ENCODE results near the gene EN1. TPM values are rescaled to one million over a fixed set of nuclear protein-coding genes. Genes with fewer than 3 reads are reported as not detected.

EN1 gene
- total RNA-seq, 1 experiment from 2014 or later, result 0.27 TPM

DNA sequence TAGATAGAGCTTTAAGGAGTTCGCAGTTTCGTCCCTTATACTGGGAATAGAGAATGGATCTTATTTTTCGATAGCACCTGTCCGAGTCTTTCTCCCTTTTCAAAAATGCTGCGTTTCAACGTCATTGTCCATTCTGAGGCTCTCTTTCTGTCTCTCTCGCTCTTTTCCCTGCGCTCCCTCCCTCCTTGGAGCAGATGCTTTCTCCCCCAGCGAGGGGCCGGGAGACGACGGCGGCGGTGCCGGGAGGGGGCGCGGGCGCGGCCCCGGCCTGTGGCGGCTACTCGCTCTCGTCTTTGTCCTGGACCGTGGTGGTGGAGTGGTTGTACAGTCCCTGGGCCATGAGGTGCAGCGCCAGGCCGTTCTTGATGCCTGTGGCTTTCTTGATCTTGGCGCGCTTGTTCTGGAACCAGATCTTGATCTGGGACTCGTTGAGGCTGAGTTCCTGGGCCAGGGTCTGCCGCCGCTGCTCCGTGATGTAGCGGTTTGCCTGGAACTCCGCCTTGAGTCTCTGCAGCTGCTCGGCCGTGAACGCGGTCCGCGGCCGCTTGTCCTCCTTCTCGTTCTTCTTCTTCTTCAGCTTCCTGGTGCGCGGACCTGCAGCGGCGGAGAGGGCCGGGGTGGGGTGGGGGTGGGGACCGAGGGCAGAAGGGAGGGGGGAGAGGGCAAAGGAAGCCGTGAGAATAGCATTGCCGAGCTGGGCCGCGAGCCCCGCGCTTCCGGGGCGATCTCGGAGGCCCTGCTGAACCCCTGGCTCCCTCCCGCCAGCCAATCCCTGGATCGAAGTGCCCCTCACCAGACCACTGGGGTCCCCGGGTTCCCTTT lies 4.6 kb downstream of the EN1 start:
- no peak for DNase-seq (ENCODE audit: low read depth)

DNA sequence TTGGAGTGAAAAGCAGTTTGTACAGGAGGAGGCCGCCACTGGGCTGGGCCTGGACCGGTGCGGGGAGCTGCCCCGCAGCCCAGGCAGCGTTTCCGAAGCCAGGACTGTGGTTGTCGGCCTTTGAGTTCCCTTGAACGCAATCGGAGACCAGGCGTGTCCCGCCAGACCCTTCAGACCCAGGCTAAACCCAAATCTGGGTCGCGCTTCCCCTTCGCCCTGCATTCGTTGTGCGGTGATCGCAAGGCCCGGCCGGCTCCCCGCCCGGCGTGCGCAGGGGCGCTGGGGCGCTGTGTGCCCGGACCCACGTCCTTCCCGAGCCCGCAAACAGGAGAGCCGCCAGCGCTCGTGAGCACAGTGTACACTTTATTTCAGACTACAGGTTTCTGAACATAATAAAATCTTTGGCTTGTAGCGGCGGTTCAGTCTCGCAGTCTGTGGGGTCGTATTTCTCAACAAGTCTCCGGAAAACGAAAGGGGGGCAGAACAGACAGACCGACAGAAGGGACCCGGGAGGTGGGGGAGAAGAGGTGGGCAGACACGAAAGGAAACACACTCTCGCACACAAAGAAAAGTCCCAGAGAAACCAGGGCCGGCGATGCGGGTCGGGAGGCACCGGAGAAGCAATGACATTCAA lies 5.5 kb downstream of the EN1 start:
- no peak for DNase-seq (ENCODE audit: low read depth)

DNA sequence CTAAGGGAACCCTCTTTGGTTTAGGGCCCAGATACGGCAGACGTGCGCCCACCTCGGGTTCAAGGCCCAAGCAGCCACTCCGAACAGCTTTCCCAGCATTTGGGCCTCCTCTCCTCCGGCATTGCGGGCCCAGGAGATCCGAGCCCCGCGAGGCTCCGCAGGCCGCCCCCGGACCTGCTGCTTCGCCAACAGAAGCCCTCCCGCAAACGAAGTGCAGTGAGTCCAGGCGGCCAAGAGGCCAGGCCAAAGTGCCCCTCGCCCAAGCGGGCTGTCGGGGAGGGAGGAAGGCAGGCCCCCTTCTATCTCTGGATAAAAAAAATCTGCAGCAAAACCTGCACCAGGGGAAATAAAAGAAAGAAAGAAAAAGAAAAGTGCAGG lies 6.0 kb downstream of the EN1 start:
- no peak for DNase-seq (ENCODE audit: low read depth)

DNA sequence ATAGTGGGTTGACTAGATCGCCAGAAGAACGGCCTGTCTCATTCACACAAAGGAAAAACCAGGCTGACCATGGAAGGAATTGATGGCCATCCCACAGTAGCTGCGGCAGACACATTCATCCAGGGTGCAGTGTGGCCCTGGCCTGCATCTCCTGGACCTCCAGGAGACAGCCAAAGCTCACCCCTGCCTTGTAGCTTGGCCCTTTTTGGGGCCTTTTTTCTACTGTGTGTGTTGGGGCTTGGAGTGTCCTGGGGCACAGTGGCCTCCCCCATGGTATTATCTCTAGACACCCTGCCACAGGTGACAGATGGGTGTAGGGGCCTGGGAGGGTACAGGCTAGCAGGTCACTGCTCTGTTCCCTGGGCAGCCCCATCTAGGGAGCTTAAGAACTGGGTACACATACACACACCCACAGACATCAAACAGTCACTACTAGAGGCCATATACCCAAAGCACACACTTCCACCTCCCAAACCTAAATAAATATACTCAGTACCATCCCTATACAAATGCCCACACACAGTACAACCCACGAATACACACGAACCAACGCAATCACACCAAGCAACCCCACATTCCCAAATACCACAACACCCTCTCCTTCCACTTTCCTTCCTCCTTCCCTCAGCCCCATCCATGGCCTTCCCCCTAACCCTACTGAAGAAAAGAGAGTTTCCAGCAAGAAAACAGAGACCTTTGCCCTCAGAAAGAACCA lies 8.6 kb downstream of the EN1 start:
- no peak for DNase-seq (ENCODE audit: low read depth)

DNA sequence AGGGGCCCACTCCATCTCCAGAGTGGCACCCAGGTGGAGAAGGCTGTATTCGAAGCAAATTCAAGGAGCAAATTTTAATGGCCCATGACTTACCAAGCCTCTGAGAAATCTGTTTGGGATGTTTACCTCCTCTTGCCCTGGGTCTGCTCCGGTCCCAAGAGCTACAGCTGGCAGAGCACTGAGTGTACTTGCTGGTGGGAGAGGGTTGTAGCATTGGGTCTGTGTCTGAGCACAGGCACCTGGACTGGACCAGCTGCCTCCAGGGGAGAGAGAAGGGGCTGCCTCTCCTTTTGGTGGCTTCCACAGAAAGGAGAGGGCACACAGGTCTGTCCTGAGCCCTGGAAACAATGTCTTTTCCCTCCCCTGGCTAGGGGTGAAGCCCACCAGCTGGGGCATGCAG lies 9.8 kb downstream of the EN1 start:
- no peak for DNase-seq (ENCODE audit: low read depth)

DNA sequence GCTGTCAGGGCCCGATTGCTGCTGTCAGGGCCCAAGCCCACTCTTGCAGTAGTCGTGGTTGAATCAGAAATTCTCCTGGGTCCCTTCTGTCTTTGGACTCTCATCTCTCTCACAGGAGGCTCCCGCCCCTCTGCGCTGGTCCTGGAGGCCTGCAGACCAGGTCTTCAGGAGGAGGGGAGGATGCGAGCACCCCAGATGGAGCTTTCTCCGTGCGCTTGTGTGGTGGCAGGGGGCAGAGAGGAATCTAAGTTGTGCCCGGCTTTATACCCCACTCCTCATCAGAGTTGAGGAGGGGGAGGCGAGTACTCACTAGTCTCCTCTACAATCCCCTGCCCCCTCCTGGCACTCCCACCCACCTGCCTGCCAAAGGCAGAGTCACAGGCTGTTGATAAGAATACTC lies 10.4 kb downstream of the EN1 start:
- DNase-seq (ENCODE audit: low read depth), result no peak

DNA sequence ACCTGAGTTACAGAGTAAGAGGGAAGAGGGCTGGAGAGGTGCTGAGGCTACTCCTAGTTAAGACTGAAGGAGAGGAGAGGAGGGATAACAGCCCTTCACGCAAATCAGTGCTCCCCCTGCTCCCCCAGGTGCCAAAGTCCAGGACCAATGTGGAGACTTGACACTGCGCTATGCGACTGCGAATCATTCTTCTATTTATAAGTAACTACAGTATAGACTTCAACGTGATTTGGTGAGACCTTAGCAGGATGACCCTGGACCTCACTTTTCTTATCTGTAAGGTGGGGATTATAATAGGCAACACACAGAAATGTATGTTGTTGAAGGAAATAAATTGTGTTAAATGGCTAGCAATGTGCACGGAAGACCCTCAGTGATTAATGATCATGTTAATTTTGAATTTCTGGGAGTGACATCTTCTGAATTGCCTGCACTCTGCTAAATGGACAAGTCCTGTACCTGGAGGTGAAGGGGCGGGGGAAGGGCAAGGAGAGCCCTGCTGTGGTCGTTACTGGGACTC lies 11.0 kb downstream of the EN1 start:
- no peak for DNase-seq (ENCODE audit: low read depth)

DNA sequence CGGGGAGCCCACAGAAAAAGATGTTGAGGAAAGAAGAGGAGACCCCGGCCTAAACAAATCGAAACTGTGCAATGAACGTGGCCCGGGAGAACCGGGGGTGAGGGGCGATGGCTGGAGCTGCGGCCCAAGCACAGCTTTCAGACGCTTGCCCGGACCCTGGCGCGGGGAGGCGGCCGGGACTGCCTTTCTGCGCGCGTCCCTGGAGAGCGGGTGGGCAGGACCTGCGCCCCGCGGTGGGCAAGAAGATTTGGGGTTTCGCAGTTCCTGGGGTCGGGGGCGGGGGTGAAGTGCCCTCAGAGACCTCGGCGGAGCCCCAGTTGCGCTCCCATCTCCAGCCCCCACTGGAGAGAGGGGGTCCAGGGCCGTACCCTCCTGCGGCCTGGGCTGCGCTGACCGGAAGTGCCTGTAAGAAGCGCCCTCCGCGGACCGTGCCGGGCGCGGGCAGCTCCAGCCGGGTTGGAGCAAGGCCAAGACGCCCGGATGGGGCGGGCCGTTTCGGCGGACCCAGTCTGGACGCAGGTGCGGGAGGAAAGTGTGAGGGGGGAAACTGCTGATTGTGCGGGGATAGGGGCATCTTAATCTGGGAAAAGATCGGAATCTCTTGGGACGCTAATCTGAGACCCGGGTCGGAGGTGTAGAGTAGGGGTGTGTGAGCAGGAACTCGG lies 11.6 kb downstream of the EN1 start:
- DNase-seq (ENCODE audit: low read depth), result peak; percentile 27

DNA sequence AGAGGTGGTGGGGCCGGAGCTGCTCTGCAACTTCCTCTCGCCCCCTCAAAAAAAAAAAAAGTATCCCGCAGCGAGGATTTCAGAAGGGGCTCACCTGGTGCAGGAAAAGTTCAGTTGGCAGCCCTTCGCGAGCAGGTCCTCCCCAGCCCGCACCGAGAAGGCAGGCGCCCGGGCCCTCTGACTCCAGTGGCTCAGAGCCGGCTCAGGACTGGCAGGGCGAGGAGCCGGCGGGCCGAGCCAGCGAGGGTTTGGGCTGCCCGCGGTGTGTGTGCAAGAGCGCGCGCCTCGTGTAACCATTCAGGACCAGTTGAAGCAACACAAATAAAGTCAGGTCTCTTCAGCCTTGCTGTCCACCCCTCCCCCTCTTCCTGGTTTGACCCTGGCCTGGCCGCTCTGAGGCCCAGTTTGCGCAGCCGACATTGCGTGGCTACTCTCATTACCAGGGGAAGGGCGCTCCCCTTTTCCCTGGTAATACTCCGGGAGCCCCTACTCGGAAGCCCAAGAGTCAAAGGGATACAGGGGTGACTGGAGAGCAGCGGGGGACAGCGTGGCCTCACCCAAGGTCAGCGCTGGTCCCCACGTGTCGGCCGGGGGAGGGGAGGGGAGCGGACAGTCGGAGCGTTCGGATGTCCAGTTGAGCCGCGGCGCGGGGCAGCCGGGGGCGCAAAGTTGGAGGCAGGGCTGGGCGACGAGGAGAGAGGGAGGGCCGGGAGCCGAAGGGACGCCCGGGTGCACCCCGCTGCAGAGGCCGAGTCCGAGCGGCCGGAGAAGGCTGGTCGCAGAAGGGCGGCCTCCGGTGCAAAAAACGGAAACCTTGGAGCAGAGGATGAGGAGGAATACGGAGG lies 12.3 kb downstream of the EN1 start:
- no peak for DNase-seq (ENCODE audit: low read depth)

DNA sequence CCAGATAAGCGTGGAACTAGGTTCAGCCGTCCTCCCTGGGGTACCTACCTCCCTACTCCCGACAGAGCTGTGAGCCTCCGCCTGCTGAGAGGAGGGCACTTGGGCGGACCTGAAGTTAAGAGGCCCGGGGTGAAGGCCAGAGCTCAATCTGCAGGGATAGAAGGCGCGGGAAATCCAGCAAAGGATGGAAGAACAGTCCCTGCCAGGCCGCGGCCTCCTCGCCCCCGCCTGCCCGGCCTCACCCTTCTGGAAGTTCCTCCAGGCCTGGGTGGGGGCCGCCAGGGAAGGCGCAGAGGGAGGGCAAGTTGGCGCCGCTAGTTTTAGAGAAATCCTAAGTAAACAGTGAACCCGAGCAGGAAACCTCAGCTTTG lies 13.0 kb downstream of the EN1 start:
- DNase-seq (ENCODE audit: low read depth), result no peak

DNA sequence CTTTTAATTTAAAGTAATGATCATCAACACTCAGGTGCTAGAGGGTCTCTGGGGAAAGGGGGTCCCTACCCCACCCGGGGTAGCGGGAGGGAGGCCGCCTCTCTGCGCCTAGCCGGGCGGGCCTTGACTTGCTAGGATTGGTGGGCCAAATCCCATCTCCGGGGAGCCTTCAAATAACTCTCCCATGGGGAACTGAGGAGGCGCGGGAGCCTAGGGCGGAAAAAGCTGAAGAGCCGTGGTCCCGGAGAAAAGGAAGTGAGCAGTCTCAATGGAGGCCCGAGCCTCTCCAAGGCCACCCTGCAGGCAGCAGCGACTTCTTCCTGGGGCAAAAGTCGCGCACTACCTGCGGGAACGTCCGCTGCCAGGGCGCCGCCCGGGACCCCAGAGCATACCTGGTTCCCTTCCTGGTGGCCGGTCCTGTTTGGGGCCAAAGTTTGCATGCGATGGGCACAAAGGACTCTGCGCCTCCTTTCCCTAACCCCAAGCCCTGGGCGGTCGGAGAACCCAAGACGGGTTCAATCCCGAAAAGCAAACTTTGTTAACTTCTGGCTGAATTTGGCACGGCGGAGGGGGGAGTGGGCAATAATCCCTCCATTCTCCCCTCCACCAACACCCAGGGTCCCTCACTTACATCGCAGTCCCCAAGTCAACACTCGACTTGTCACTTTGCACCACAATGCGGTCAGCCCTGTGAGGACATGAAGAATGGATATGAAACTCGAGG lies 13.6 kb downstream of the EN1 start:
- DNase-seq (ENCODE audit: low read depth), result no peak

DNA sequence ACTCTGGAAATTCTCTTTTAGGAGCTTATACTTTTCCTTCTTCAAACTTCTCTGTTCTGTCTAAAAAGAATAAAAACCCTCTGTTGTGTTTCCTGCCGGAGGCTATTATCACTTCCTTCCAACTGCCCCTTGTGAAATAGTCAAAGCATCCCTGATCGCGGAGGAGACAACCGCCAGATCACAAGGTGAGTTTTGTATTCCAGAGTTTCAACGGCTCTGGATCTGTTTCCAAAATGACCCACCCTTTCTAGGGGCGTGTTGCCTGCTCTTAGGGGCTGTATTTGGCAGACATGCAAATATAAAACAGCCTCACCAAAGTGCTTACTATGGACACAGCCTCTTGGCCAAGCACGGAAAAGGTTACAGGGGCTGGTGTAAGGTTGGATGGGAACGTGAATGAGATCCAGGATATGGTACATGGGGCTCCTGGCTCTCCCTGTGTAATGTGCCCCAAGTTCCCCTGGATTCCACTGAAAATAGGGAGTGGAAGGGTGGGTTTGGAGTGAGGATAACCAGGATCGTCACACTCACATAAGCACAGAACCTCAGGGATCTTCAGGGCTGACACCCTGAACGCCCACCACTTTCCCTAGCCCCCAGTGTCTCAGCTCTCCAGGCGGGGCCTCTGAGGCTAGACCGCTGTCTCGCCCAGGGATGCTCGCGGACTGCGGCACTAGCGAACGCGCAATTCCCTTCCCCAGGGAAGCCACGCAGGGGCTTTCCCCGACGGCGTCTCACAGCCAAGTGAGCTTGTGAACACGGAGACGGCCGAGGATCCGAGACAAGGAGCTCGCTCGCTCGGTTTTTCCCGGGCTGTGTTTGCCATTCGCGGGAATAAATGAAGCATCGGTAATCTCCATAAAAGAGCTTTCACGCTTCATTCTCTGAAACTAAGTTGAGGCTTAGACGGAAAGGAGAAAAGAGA lies 14.4 kb downstream of the EN1 start:
- DNase-seq (ENCODE audit: low read depth), result no peak

DNA sequence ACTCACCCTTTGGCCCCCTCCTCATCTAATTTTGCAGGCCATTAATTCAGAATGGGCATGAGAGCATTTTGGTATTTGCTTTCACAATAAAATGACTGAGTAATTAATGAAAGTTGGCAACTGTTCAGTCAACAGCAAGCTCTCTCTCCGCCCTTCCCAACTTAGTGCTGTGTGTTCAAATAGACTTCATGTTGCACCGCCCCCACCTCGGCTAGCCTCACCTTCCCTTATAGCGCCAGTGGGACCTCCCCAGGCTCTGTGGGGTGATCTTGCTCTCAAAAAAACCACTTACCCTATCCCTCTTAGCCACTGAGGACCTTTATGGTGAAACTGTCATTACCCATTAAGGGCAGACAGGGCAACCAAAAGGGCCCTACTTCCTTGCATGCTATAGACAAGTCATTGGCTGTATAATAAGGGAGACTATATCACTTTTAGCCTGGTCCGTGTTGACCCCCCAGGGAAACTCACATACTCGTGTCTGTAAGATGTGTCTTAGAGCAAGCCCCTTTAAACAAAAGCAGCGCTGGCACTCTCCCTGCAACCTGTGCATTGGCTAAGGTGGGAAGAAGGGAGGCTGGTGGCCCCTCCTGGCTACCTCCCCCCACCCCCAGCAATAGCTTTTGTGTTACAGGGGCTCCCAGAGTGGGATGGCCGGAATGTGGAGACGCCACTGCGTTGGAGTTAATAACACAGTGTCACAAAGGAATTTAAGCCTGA lies 15.2 kb downstream of the EN1 start:
- DNase-seq (ENCODE audit: low read depth), result no peak

DNA sequence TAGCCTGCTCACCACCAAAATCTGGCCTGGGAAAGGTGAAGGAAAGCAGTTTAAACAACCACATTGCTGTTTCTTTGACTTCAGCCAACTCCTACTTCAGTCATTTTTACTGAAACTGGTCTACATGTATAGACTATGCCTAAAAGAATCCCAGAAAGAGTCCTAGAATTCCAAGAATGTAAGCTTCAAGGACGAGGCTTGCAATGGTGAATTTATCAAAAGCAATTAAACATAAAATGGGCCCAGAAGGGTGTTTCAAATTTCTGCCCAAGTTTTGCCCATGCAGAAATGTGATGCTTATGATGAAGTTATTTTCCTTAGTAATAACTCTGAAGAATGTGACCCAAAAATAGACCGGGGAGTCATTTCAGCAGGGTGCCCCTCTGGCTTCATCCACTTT lies 16.6 kb downstream of the EN1 start:
- no peak for DNase-seq (ENCODE audit: low read depth)

DNA sequence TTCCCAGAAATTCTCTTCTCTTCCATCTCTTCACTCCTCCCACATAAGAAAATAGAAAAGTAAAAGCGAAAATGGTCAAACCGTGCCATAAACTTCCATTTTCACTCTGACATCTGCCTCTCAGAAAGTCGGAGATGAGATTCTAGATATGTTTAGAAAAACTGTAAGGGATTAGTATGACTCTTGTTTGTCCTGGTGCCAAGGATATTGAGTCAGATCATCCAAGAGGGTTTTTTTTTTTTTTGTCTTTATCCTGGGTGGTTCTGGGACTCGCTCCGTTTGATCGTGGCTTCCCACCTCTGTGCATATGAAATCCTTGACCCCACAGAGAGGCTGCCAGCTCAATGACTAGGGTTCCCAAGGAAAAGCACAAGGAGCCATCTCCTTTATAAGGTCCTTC lies 17.3 kb downstream of the EN1 start:
- peak; percentile 45 for DNase-seq (ENCODE audit: low read depth)

DNA sequence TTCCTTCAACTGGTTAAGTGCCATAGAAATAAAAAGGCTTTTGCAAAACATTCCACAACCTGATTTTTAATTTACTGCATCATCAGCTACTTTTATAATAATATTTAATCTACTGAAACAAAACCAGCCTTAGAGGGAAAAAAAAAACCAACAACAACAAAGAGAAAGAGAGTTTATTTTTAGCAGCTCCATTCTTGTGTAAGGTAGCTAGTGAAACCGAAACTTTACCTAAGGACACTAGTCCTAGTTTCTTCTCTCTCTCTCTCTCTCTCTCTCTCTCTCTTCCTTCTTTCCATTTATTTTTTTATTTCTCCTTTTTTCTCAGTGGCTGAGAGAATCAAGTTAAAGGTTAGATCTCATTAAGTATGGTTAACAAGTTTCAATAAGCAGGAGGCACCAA lies 21.4 kb downstream of the EN1 start:
- DNase-seq (ENCODE audit: low read depth), result no peak

DNA sequence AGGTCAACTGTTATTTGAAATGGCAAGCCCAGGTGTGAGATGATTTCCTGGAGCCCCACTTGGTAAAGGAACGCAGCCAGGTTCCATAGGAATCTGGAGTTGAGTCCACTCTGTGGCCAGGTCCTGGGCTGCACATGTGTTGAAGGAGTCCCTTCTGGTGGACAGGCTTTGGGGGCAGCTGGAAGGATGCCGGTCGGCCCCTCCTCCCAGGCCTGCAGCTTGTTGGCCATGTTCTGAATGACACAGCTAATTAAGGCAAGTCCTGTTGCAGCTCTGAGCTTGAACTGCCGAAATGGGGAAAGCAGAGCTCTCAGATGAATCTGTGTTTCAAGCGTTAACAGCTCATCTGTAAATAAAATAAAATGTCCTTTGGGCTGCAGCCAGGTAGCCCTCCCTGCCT lies 23.8 kb downstream of the EN1 start:
- DNase-seq (ENCODE audit: low read depth), result no peak

DNA sequence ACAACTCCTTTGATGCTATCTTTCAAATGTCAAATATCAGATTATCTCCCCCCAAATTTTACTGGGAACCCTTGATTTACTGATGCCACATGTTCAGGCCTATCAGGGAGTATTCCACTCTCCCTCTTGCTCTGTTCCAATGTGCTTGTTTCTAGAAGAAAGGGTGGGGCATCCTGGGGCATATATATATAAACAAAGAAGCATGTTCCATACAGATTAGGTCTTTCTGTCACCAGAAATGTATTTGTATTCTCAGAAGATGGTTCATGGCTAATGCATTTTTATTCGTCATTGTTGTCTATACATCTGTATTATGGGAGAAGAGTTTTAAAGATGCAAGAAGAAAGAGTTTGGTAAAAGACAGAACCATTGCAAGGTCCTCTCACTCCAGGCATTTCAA lies 24.9 kb downstream of the EN1 start:
- no peak for DNase-seq (ENCODE audit: low read depth)

DNA sequence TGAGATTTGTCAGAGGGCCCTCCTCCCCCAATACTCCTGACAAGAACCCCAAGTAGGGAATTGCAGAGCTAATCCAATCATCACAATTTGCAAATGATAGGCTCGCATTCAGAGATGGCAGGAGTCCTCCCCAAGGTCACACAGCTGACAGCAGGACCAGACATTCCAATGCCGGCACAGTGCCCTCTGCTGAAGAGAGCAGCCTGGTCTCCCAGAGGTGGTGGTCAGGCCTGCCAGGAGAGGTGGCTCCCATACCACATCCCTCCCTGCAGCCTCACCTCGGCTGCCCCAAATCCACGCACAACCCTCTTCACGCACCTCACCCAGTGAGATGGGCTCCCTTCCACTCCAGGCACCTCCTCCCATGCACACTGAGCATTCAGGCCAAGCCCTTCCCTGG lies 25.4 kb downstream of the EN1 start:
- DNase-seq (ENCODE audit: low read depth), result no peak

Measured in M059J (cell line).